ENCODE results near the gene RPRD2. TPM values are rescaled to one million over a fixed set of nuclear protein-coding genes. Genes with fewer than 3 reads are reported as not detected.

Gene RPRD2
- total RNA-seq, 1 experiment from 2014 or later: 37.8 TPM

GRCh38 chr1:150525348-150525747 lies 161.4 kb downstream of the RPRD2 start:
- Mint-ChIP-seq H3K9me3 (ENCODE audit: low read depth, unreplicated experiment) (no peaks in the 10 kb centered on the region), H3K4me3 (ENCODE audit: low read depth, unreplicated experiment) (no peak overlapping the region), H3K27ac (ENCODE audit: unreplicated experiment) (no peak overlapping the region), H3K4me1 (ENCODE audit: low read depth, unreplicated experiment) (peaks cover 23% of the 10 kb centered on the region), H3K36me3 (ENCODE audit: insufficient read depth, unreplicated experiment) (peaks cover 14% of the 10 kb centered on the region), H3K27me3 (ENCODE audit: unreplicated experiment) (no peaks in the 10 kb centered on the region)
- no peak for DNase-seq
- TF ChIP-seq CTCF (IDR thresholded peaks at IDR 0.05; ENCODE audit: unreplicated experiment): no peak
- CTCF ChIA-PET: no interaction called here
- no TSS peak for BruUV-seq (replicated peaks)
- intact Hi-C loops (cut with micrococcal nuclease; ENCODE audit: unreplicated experiment): no loop called here

Small RNAs within 50 kb of the gene (microRNA-seq; reads per million reads assigned to microRNA genes)
- not detected for gene MIR6878

Other genes starting within 250 kb of the RPRD2 start
- gene PLEKHO1, start 214.2 kb upstream of the RPRD2 start, total RNA-seq (2022): 2.0 and 4.2 TPM in 2 replicates
- 101 and 129 TPM in 2 replicates for gene ANP32E, start 128.0 kb upstream of the RPRD2 start, total RNA-seq (2022)
- gene CA14, start 106.4 kb upstream of the RPRD2 start, total RNA-seq (2022): 1.0 and 1.3 TPM in 2 replicates
- 195 TPM in 2 replicates for gene APH1A, start 95.1 kb upstream of the RPRD2 start, total RNA-seq (2022)
- gene C1orf54, start 91.4 kb upstream of the RPRD2 start, total RNA-seq (2022): 0.76 TPM in 1 of 2 replicates, not detected in the other
- 0.42 and 1.5 TPM in 2 replicates for gene CIART, start 81.6 kb upstream of the RPRD2 start, total RNA-seq (2022)
- gene MRPS21, start 70.3 kb upstream of the RPRD2 start, total RNA-seq (2022): 66.9 and 67.4 TPM in 2 replicates
- 82.7 and 102 TPM in 2 replicates for gene PRPF3, start 42.6 kb upstream of the RPRD2 start, total RNA-seq (2022)
- gene TARS2, start 123.3 kb downstream of the RPRD2 start, total RNA-seq (2022): 42.2 and 51.7 TPM in 2 replicates
- 1.6 and 2.8 TPM in 2 replicates for gene ECM1, start 144.0 kb downstream of the RPRD2 start, total RNA-seq (2022)
- gene FALEC, start 151.6 kb downstream of the RPRD2 start, total RNA-seq (2022): 0.71 TPM in 1 of 2 replicates, not detected in the other
- 1.9 and 2.7 TPM in 2 replicates for gene ADAMTSL4, start 185.3 kb downstream of the RPRD2 start, total RNA-seq (2022)
- gene MCL1, start 215.5 kb downstream of the RPRD2 start, total RNA-seq (2022): 261 and 262 TPM in 2 replicates